Kidney epithelial cell (primary cell): ENCODE results near the gene TAPBPL. TPM values are rescaled to one million over a fixed set of nuclear protein-coding genes. Genes with fewer than 3 reads are reported as not detected.
"Not testable (repeated sequence)": the region's sequence is repeated elsewhere in the genome, so short reads cannot be mapped to it uniquely, and the experiment has no call there.

Experiments
- DNase-seq: peaks from one replicate; pipeline ENCODE4 v3.0.0-alpha.2; 2010; ENCODE audit warnings: low read depth
- H3K27me3 ChIP-seq: 2 replicates; pipeline ENCODE4 v1.6.0; 2011; ENCODE audit warnings: low read length; ENCODE audit not compliant: control insufficient read depth, insufficient read depth
- H3K36me3 ChIP-seq: 2 replicates; pipeline ENCODE4 v1.5.1; 2011; ENCODE audit warnings: low read length; ENCODE audit not compliant: control insufficient read depth, insufficient read depth
- H3K4me3 ChIP-seq: 2 replicates; pipeline ENCODE4 v1.5.1; 2011; ENCODE audit warnings: low read depth, mild to moderate bottlenecking, control low read depth, low read length
- total RNA-seq: library from RNA; depleted of rRNA; stranded (reverse); fragments of >200 nt; gene quantifications from 2 replicates; pipeline ENCODE4 v1.2.3, GENCODE V29; 2015
- TF ChIP-seq, protein P1 (sequence below): IDR thresholded peaks from 2 replicates; pipeline ENCODE4 v1.5.1; 2011; ENCODE audit warnings: mild to moderate bottlenecking, moderate library complexity, low read length, control low read depth, inconsistent platforms; ENCODE audit not compliant: insufficient read depth, poor library complexity, severe bottlenecking

The TAPBPL gene
- total RNA-seq, 1 donor from 2014 or later = 14.4 TPM

- H3K36me3 ChIP-seq = no peaks in the 10 kb centered on the region
- DNase-seq = no peak
- no peaks in the 10 kb centered on the region for H3K27me3 ChIP-seq
- no peak overlapping the region for H3K4me3 ChIP-seq
- TF ChIP-seq, protein P1, sequence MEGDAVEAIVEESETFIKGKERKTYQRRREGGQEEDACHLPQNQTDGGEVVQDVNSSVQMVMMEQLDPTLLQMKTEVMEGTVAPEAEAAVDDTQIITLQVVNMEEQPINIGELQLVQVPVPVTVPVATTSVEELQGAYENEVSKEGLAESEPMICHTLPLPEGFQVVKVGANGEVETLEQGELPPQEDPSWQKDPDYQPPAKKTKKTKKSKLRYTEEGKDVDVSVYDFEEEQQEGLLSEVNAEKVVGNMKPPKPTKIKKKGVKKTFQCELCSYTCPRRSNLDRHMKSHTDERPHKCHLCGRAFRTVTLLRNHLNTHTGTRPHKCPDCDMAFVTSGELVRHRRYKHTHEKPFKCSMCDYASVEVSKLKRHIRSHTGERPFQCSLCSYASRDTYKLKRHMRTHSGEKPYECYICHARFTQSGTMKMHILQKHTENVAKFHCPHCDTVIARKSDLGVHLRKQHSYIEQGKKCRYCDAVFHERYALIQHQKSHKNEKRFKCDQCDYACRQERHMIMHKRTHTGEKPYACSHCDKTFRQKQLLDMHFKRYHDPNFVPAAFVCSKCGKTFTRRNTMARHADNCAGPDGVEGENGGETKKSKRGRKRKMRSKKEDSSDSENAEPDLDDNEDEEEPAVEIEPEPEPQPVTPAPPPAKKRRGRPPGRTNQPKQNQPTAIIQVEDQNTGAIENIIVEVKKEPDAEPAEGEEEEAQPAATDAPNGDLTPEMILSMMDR = no peak
Observed at GRCh38 chr12:6472491-6472890, 20.6 kb downstream of the TAPBPL start.

DNA sequence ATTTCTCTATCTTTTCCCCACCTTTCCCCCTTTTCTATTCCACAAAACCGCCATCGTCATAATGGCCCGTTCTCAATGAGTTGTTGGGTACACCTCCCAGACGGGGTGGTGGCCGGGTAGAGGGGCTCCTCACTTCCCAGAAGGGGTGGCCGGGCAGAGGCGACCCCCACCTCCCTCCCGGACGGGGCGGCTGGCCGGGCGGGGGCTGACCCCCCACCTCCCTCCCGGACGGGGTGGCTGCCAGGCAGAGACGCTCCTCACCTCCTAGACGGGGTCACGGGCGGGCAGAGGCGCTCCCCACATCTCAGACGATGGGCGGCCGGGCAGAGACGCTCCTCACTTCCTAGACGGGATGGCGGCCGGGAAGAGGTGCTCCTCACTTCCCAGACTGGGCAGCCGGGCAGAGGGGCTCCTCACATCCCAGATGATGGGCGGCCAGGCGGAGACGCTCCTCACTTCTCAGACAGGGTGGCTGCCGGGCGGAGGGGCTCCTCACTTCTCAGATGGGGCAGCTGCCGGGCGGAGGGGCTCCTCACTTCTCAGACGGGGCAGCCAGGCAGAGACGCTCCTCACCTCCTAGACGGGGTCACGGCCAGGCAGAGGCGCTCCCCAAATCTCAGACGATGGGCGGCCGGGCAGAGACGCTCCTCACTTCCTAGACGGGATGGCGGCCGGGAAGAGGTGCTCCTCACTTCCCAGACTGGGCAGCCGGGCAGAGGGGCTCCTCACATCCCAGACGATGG lies 23.6 kb downstream of the TAPBPL start:
- not testable (repeated sequence) for H3K27me3 ChIP-seq, H3K36me3 ChIP-seq, H3K4me3 ChIP-seq, DNase-seq

DNA sequence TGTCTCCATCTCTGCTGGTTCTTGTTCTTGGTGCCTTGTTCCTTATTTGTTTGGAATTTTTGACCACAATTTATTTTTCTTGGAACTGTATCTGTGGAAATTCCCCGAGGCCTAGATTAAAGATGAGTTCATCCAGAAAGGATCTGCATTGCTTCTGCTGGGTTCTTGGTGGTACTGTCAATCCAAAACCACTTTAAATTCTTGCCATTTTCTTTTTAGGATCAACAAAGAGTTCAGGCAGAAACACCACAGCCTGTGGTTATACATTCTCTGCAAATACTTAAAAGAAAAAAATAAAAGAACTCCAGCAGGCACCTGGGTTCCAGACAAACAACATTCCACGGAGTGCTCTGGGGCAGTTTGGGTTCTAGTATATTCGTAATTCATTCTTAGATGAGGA lies 24.6 kb downstream of the TAPBPL start:
- Histone ChIP-seq H3K36me3 (no peaks in the 10 kb centered on the region), H3K27me3 (no peaks in the 10 kb centered on the region), H3K4me3 (no peak overlapping the region)
- no peak for DNase-seq
- TF ChIP-seq, protein P1 = no peak

GRCh38 chr12:6477601-6478377 lies 25.9 kb downstream of the TAPBPL start:
- not testable (repeated sequence) for H3K27me3 ChIP-seq, H3K36me3 ChIP-seq, H3K4me3 ChIP-seq, DNase-seq

DNA sequence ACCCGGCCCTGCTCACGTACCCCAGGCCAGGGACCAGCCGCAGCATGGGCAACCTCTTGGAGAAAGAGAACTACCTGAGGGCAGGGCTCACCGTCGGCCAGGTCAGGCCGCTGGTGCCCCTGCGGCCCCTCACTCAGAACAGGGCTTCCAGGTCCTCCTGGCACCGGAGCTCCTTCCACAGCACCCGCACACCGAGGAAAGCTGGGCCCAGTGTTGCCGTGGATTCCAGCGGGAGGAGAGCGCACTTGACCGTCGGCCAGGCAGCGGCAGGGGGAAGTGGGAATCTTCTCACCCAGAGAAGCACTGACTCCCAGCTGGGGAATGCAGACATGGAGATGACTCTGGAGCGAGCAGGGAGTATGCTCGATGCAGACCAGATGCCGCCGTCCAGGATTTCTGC lies 26.6 kb downstream of the TAPBPL start:
- H3K4me3 ChIP-seq = no peak overlapping the region
- DNase-seq = no peak
- TF ChIP-seq, protein P1 = no peak

GRCh38 chr12:6488240-6488639 lies 36.4 kb downstream of the TAPBPL start:
- DNase-seq = no peak
- H3K36me3 ChIP-seq = no peaks in the 10 kb centered on the region
- H3K4me3 ChIP-seq = no peak overlapping the region
- no peaks in the 10 kb centered on the region for H3K27me3 ChIP-seq
- TF ChIP-seq, protein P1 = no peak

More for the DNA sequence above, 26.6 kb downstream of the TAPBPL start:
- Histone ChIP-seq H3K36me3 (no peaks in the 10 kb centered on the region), H3K27me3 (no peaks in the 10 kb centered on the region)

- no peaks in the 10 kb centered on the region for H3K27me3 ChIP-seq
- TF ChIP-seq, protein P1 = no peak
- no peak overlapping the region for H3K4me3 ChIP-seq
- no peaks in the 10 kb centered on the region for H3K36me3 ChIP-seq
- no peak for DNase-seq
Observed at GRCh38 chr12:6489449-6489848, 37.6 kb downstream of the TAPBPL start.

- not testable (repeated sequence) for H3K36me3 ChIP-seq, H3K4me3 ChIP-seq, DNase-seq, H3K27me3 ChIP-seq
Observed at GRCh38 chr12:6490673-6491072, 38.8 kb downstream of the TAPBPL start.
